T-helper 22 cell (primary cell): ENCODE measurements around the gene DNAJC1.
"Not testable (repeated sequence)": the region's sequence is repeated elsewhere in the genome, so short reads cannot be mapped to it uniquely, and the experiment has no call there.

ENCODE experiments used
- DNase-seq: peaks from one replicate; pipeline ENCODE4 v3.0.0-alpha.2; 2020; ENCODE audit warnings: low read depth

DNAJC1 gene

DNA sequence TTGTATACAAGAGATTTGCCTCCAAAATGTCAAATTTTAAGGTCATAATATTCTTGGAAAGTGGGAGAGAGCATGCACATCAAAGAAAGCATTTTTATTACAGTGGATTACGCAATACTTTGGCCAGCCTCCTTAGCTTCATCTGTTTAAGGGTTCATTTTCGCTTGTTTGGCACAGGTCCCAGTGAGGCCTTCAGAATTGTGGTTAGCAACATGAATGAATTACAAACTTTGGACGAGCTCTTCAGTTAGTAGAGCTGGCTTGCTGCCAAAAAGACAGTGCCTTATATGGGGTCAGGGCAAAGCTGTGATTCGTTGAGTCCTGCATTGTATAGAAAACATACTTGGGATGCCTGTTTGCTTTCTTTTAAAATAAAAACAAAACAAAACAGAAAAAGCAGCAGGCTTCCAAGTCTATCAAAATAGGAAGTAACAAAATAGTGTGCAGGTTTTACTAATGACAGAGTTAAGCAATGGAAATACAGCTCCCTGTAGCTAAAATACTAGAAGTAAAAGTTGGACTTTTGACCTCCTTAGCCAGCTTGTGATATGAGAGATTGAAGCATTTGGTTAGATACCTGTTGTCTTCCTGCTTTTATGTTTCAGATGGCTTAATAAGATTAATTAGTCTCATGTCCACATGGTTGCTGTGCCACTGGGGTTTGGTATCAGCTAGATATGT, 278.7 kb downstream of the DNAJC1 start:
- DNase-seq, result no peak

GRCh38 chr10:21724020-21724589, 279.4 kb downstream of the DNAJC1 start:
- DNase-seq, result no peak

DNA sequence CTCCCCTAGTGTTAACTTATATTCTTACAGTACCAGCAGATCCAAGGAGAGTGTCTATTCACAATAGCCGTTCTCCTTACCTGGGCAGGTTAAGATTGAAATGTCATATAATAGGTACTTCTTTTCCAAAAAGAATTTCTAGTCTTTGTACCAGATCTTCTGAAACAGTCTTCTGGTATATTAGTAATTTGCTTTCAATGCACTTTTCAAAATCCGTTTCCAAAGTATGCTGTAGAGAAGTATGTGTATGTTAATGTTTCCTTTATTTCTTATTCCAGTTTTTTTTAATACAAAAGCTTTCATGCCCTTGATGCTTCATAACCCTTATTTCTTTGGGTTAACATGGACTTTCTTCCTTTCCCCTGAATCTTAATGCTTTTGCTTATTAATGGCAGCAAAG, 281.3 kb downstream of the DNAJC1 start:
- DNase-seq, result no peak

- DNase-seq, result no peak
These were observed 282.4 kb downstream of the DNAJC1 start for GRCh38 chr10:21721000-21721665.

DNA sequence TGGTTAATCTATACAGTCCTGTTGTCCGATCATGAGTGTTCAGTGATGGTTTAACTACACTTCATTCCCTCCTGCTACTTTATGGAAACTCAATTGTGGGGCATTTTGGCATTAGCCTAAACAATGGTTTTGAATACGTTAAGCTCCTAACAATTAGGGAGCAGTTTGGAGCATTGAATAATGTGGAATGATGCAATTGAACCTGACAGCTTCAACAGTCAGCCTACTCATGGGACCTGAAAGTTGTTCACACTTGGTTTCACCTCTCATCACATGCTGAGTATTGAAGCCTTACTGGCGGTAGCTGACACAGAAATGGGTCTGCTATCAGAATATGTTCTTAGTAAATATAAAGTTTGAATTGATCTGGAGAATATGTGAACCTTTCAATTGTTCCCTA, 283.4 kb downstream of the DNAJC1 start:
- no peak for DNase-seq

- DNase-seq, result no peak
These were observed 284.0 kb downstream of the DNAJC1 start for GRCh38 chr10:21719502-21719901.

GRCh38 chr10:21717437-21718054, 286.0 kb downstream of the DNAJC1 start:
- DNase-seq, result not testable (repeated sequence)

DNA sequence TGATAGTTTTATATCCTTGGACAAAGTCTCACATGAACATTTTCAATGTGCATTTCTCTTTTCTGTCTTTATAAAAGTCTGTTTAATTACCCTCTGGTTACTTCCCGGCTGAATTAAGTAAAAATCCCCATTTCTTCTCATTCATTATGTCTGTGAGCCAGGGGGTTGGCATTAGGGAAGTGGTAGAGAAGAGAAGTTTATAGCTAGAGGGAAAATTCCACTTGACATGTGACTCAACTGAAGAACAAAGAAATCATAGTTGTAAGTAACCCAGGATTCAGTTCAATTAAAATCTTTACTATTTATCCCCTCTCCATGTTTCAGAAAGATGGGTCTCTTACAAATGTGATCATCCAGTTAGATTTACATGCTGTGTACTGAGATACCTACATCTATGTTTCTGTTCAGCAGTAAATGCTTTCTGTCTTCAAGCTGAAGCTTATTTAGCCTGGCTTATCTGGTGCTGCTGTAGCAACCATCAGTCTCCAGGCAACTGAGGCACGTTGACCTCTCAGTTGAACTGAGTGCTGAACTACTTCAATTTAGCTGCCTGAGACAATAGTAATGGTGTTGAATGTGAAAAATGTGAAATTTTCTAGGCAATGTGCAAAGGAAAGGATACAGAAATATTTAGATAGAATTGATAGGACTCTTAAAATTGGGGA, 287.9 kb downstream of the DNAJC1 start:
- no peak for DNase-seq

DNA sequence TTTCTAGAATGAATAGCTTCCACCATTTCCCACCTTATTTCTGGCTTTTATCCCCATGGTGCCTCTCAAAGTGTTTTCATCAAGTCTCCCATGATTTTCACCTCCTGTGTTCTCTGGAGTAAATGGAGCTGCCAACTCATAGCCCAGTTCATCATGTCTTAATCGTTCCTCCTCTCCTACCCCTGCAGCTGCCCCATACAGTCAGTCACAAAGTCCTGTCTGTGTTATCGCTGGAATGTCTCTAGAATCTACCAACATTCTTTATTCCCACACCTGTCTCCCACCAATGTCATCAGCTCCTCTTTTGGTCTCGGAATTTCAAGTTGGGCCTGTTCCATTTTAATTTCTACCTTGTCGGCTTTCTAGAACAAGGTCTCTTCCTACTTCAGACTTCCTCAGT, 290.6 kb downstream of the DNAJC1 start:
- DNase-seq, result no peak

- DNase-seq, result no peak
These were observed 296.0 kb downstream of the DNAJC1 start for GRCh38 chr10:21707498-21707897.
